ENCODE measurements around the gene MYBPH.

GRCh38 chr1:203148579-203148978 is 27.0 kb downstream of the MYBPH start:
- TF ChIP-seq BACH2 (CRISPR knock-in tag; IDR thresholded peaks at IDR 0.05; ENCODE audit: borderline replicate concordance) (no peak), ZNF8 (CRISPR knock-in tag; IDR thresholded peaks at IDR 0.05) (no peak), GLIS3 (CRISPR knock-in tag; IDR thresholded peaks at IDR 0.05) (no peak), TSHZ2 (CRISPR knock-in tag; IDR thresholded peaks at IDR 0.05) (no peak), ZNF565 (CRISPR knock-in tag; conservative IDR thresholded peaks at IDR 0.05; ENCODE audit: low read depth) (no peak), PATZ1 (CRISPR knock-in tag; IDR thresholded peaks at IDR 0.05; ENCODE audit: borderline replicate concordance) (no peak), ESRRG (CRISPR knock-in tag; IDR thresholded peaks at IDR 0.05) (no peak), ZFP30 (CRISPR knock-in tag; IDR thresholded peaks at IDR 0.05) (no peak), PPARA (CRISPR knock-in tag; IDR thresholded peaks at IDR 0.05; ENCODE audit: borderline replicate concordance) (no peak), ZNF70 (CRISPR knock-in tag; IDR thresholded peaks at IDR 0.05) (no peak), CSDC2 (CRISPR knock-in tag; IDR thresholded peaks at IDR 0.05) (no peak), ZC3H10 (CRISPR knock-in tag; IDR thresholded peaks at IDR 0.05) (no peak), RARB (CRISPR knock-in tag; IDR thresholded peaks at IDR 0.05) (no peak)
